HG03045 (cell line): ENCODE measurements around the gene SLIT3.
A peak's percentile ranks its signal among the peaks of the same experiment; 100 is the strongest.

Source experiments
- ATAC-seq: cut with Tn5 transposase; IDR thresholded peaks from one replicate; pipeline ENCODE4 v1.9.1; 2021; ENCODE audit warnings: mild to moderate bottlenecking, moderate library complexity; ENCODE audit not compliant: unreplicated experiment

The SLIT3 gene

GRCh38 chr5:168903061-168903460 is 397.9 kb downstream of the SLIT3 start:
- no peak for ATAC-seq

GRCh38 chr5:168899673-168900072 is 401.3 kb downstream of the SLIT3 start:
- no peak for ATAC-seq

GRCh38 chr5:168899264-168899663 is 401.7 kb downstream of the SLIT3 start:
- ATAC-seq = no peak

DNA sequence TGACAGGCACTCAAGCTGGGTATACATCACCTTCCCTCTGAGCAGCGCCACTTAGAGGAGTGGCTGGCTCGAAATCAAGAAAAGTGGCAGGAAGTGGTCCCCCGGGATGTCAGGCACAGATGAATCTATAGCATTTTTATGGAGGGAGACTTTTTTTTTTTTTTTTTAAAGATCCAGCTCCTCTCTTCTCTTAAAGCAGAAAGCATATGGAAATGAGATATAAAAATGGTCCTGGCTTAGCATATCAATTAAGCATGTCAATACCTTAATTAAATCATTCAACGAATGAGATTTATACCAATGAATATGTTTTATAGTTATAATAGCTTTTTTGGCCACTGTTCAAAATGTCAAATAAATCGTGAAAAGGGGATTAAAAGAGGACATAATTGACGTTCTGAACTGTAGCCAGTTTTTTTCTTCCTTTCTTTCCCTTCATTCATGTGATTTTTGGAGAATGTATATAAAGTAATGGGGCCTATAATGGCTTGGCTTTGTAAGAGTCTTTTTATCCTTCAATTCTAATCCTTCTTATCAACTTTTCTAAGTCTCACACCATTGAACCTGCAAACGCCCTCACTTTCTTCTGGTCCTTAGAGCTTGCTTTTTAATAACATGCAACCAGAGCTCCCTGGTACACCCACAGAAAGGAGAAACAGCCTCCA is 402.6 kb downstream of the SLIT3 start:
- ATAC-seq = no peak

DNA sequence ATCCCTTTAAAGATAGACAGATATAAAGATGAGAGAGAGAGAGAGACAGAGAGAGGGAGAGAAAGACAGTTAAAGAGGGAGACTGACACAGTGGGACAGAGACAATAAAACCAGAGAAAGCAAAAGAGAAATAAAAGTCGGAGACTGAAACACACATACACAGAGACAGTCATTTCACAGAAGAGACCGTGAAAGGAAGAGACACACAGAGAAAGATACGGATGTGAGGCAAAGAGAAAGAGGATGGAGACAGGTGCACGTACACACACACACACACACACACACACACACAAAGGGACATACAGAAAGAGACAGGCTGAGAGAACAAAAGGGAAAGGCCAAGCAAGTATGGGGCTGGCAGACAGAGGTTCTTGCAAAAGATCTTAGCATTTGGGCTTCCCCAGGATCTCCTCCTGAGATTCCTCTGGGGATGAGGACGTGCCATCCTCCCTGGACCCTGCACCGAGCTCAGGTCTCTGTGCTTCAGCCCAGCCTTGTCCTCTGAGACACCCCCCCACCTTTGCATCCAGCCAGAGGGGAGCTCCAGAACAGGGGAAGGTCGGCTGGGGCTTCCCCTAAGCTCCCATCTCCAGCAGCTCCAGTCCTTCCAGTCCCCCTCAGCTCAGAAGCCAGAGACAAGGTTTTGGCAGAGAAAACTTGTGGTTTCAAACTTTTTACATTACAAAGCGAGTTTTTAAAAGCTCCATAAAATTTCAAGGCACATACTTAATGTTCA is 403.4 kb downstream of the SLIT3 start:
- ATAC-seq = no peak

DNA sequence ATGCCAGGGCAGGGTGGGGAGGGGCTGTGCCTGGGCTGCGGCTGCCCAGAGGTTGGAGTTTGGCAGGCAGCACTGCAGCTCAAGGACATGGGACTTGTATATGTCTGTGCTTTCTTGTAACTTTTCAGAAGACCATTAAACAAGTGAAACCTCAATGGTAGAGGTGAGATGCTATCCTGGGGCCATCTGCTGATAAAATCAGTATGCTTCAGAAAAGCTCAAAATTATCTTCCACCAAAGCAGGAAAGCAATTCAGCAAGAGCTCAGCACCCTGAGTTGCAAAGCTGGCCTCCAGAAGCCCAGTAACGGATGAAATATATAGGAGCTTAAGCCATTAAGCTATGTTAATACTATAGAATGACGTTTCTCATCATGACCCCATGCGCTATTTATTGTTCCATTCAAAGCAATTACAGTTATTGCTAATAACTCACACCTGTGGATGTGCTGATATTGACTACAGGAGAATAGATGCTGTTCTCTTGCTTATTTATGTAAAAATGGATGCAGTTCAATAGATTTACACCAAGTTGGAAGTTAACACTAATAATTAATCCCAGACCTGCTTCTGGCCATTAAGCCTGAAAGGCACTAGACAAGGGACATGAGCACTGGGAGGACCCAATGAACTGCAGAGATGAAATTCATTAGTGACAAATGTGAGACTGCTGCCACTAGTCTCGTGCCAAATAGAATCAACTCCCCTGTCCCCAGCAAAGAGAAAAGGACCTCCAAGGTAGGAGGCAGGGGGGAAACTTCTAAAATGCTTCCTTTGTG is 405.5 kb downstream of the SLIT3 start:
- ATAC-seq = no peak

- no peak for ATAC-seq
Measured at GRCh38 chr5:168893283-168893682, 407.7 kb downstream of the SLIT3 start.

DNA sequence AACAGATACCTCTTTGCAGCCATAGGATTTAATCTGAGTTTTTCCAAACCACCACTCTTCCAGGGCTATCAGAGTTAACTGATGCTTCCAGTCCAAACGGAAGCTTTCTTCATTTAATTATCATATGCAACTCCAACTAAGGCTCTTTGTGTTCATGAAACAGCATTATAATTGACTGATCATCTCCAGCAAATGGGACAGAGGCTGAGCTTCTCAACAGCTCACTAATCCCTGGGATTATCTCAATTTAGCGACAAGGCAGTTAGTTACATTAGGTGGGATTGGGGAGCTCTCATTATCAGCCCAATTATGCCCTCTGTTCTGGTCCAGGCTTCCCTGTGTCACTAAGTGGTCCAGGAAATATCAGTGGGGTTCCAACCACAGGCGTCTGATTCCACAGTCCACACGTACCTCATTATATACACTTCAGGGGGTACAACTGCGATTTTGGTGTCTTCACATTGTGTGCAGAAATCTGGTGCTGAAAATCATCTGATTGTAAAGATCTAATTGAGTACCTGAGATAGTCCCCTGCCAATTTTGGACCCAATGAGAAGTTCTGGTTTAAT is 408.2 kb downstream of the SLIT3 start:
- no peak for ATAC-seq

DNA sequence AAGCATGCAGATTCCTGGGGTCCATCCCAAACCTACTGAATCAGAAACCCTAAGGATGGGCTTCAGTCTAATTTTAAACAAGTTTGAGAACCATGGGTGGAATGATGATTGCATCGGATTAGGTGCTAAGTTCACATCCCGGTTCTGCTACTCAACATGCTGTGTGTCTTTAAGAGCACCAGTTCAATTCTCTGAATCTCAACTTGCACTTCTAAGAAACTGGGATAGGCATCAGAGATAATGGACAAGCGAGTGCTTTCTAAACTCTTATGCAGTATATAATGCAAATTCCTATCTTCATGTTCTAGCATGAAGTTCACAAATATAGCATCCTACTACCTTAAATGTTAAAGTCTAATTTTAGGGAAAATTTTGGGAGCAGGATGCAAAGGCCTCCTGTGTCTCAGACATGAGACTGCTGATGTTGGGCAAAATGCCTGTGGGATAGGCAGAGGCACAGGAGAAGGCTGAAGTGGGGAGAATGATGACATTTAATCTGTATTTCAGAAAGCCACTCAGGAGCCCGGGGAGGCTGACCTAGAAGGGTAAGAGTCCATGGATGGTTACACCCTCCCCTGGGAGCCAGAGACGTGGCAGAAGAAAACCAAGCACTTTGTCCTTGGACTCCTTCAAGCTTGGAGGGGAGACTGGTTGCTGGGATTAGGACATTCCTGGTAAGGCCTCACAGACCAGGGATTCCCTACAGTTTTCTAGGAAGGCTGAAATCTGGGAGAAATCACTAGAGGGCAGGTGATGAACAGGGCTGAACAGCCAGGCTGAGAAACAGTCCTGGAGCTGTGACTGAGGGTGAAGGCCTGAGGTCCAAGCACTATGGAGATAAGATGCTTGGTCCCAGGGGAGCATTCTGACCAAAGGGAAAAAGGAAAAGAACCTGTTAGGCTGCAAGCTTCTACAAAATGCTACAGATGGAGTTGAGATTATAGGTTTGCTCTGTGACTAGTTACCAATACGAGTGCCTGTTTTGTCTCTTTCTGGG is 409.8 kb downstream of the SLIT3 start:
- no peak for ATAC-seq

GRCh38 chr5:168889039-168889438 is 411.9 kb downstream of the SLIT3 start:
- no peak for ATAC-seq

GRCh38 chr5:168887931-168888330 is 413.0 kb downstream of the SLIT3 start:
- ATAC-seq = no peak

GRCh38 chr5:168886157-168886556 is 414.8 kb downstream of the SLIT3 start:
- no peak for ATAC-seq

- no peak for ATAC-seq
Measured at GRCh38 chr5:168885324-168886120, 415.4 kb downstream of the SLIT3 start.

DNA sequence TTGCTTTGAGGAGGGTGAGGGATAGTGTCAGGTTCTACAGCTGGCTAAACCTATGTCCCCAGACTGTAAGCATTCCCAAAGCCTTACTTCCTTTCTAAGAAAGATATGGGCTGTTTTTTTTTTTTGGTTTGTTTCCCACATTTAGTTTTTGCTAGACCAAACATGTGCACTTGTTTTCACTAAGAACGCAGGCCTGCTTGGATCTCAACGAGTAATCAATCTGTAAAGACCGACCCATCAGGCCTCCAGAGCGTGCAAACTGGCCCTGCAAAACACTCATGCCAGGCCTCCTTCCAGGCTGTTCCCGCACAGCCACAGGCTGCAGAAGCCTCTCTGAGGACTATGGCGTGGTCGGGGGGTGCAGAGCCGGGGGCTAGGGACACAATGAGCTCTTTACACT is 416.9 kb downstream of the SLIT3 start:
- ATAC-seq = no peak

GRCh38 chr5:168883281-168883741 is 417.6 kb downstream of the SLIT3 start:
- ATAC-seq = no peak

DNA sequence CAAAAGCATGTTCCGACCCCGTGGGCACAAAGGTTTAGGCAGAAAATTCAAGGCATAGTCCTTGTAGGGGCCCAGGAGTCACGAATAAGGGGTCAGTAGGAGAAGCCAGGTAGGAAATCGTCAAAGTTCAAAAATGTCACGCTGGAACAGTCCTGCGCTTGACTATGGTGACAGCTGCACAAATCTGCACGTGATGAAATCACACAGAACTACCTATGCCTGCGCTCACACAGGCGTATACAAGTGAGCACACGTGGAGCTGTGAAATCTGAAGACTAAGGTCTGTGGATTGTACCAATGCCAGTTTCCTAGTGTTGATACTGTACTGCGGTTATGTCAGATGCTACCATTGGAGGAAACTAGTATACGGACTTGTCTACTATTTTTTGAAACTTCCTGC is 418.7 kb downstream of the SLIT3 start:
- no peak for ATAC-seq

- no peak for ATAC-seq
Measured at GRCh38 chr5:168881427-168882149, 419.4 kb downstream of the SLIT3 start.

DNA sequence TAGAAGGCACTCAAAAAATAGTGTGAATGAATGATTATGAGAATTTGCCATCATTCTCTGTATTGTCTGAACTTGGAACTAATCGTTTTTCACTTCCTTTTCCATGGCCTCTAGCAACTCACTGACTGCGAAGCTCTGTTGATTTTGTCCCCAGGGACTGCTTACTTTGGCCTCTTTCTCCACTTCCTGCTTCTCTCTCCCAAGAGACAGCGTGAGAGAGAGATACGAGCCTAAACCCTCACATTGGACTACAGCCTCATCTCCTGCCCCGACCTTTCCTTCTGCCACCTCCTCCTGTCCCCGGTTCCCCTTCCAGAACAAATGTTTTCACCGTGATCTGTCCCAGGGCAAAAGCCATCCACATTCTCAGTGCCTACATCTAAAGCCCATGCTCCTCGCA is 421.0 kb downstream of the SLIT3 start:
- ATAC-seq = peak; percentile 74

- ATAC-seq = no peak
Measured at GRCh38 chr5:168879331-168879730, 421.6 kb downstream of the SLIT3 start.
